ENCODE results near the gene CCDC116.

Gene CCDC116

DNA sequence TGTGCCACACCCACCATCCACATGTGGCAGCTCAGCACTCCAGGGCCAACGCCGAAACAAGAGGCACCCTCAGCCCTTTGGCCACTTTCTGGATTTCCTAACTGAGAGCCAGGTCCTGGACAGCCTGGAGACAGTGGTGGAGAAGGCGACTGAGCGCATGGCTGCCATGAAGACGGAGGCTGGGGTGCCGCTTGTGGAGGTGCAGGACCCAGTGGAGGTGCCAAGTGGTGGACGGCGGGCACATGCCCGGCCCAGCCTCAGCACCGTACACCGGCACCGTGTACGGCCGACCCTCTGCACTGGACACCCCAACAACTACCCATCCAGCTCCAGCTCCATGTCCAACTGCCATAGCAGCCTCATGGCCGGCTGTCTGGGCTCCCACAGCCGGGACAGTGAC is 1.5 kb downstream of the CCDC116 start:
- Histone ChIP-seq H3K79me2 (ENCODE audit: insufficient read depth, low read length) (peaks cover 7% of the 10 kb centered on the region), H3K4me3 (ENCODE audit: low read length, poor library complexity, severe bottlenecking) (no peak overlapping the region), H3K9me2 (replicated peaks; ENCODE audit: low read depth, low read length) (no peaks in the 10 kb centered on the region), H3F3A (ENCODE audit: low read depth) (no peaks in the 10 kb centered on the region), H3K4me1 (ENCODE audit: insufficient read depth, low read length, poor library complexity, severe bottlenecking) (no peaks in the 10 kb centered on the region), H3K4me2 (ENCODE audit: low read depth, low read length, poor library complexity, severe bottlenecking) (no peak overlapping the region), H2AFZ (ENCODE audit: low read length) (no peak overlapping the region), H3K9ac (ENCODE audit: low read depth, low read length, poor library complexity, severe bottlenecking) (no peak overlapping the region), H3K9me3 (ENCODE audit: insufficient read depth, low read depth, low read length) (no peaks in the 10 kb centered on the region), H3K36me3 (ENCODE audit: insufficient read depth, low read length) (no peaks in the 10 kb centered on the region), H3K27me3 (ENCODE audit: insufficient read depth, low read length, poor library complexity, severe bottlenecking) (peaks cover 5% of the 10 kb centered on the region), H4K20me1 (ENCODE audit: insufficient read depth, low read length, poor library complexity, severe bottlenecking) (peaks cover 5% of the 10 kb centered on the region)
- no peak for TF ChIP-seq EZH2phosphoT487 (IDR thresholded peaks at IDR 0.05; ENCODE audit: borderline replicate concordance)
- TF ChIP-seq, protein P1, sequence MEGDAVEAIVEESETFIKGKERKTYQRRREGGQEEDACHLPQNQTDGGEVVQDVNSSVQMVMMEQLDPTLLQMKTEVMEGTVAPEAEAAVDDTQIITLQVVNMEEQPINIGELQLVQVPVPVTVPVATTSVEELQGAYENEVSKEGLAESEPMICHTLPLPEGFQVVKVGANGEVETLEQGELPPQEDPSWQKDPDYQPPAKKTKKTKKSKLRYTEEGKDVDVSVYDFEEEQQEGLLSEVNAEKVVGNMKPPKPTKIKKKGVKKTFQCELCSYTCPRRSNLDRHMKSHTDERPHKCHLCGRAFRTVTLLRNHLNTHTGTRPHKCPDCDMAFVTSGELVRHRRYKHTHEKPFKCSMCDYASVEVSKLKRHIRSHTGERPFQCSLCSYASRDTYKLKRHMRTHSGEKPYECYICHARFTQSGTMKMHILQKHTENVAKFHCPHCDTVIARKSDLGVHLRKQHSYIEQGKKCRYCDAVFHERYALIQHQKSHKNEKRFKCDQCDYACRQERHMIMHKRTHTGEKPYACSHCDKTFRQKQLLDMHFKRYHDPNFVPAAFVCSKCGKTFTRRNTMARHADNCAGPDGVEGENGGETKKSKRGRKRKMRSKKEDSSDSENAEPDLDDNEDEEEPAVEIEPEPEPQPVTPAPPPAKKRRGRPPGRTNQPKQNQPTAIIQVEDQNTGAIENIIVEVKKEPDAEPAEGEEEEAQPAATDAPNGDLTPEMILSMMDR (conservative IDR thresholded peaks at IDR 0.05; ENCODE audit: low read length): no peak

DNA sequence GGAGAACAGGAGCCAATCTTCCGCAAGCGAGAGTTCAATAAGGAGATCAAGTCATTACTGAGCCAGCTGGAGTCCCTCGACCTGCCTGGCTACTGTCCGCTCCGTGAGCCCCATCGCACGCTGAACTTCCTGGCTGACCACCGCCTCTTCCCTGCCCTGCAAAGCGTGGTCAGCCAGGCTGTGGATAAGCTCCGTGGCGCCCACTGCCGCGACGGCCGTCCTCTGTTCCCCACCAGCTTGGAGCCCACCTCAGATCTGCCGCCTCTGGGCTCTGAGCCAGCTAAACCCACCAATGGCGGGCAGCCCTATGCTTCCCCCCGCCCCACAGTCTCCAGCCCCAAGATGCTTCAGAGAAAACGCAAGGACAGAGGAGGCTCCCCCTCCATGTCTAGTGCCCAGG is 2.3 kb downstream of the CCDC116 start:
- H2AFZ ChIP-seq (ENCODE audit: low read length): no peak overlapping the region
- H3K4me3 ChIP-seq (ENCODE audit: low read length, poor library complexity, severe bottlenecking): no peak overlapping the region
- H3K79me2 ChIP-seq (ENCODE audit: insufficient read depth, low read length): no peaks in the 10 kb centered on the region; the same call in 1 of the 2 replicates
- no peaks in the 10 kb centered on the region for H3K9me3 ChIP-seq (ENCODE audit: insufficient read depth, low read depth, low read length)
- no peaks in the 10 kb centered on the region for H3K9me2 ChIP-seq (replicated peaks; ENCODE audit: low read depth, low read length)
- H3F3A ChIP-seq (ENCODE audit: low read depth): no peaks in the 10 kb centered on the region
- no peaks in the 10 kb centered on the region for H3K4me1 ChIP-seq (ENCODE audit: insufficient read depth, low read length, poor library complexity, severe bottlenecking)
- no peaks in the 10 kb centered on the region for H3K36me3 ChIP-seq (ENCODE audit: insufficient read depth, low read length)
- no peaks in the 10 kb centered on the region for H3K27me3 ChIP-seq (ENCODE audit: insufficient read depth, low read length, poor library complexity, severe bottlenecking)
- no peak overlapping the region for H3K9ac ChIP-seq (ENCODE audit: low read depth, low read length, poor library complexity, severe bottlenecking)
- TF ChIP-seq EZH2phosphoT487 (IDR thresholded peaks at IDR 0.05; ENCODE audit: borderline replicate concordance): no peak
- TF ChIP-seq, protein P1 (conservative IDR thresholded peaks at IDR 0.05; ENCODE audit: low read length): no peak
- no peaks in the 10 kb centered on the region for H4K20me1 ChIP-seq (ENCODE audit: insufficient read depth, low read length, poor library complexity, severe bottlenecking)
- H3K4me2 ChIP-seq (ENCODE audit: low read depth, low read length, poor library complexity, severe bottlenecking): no peak overlapping the region

DNA sequence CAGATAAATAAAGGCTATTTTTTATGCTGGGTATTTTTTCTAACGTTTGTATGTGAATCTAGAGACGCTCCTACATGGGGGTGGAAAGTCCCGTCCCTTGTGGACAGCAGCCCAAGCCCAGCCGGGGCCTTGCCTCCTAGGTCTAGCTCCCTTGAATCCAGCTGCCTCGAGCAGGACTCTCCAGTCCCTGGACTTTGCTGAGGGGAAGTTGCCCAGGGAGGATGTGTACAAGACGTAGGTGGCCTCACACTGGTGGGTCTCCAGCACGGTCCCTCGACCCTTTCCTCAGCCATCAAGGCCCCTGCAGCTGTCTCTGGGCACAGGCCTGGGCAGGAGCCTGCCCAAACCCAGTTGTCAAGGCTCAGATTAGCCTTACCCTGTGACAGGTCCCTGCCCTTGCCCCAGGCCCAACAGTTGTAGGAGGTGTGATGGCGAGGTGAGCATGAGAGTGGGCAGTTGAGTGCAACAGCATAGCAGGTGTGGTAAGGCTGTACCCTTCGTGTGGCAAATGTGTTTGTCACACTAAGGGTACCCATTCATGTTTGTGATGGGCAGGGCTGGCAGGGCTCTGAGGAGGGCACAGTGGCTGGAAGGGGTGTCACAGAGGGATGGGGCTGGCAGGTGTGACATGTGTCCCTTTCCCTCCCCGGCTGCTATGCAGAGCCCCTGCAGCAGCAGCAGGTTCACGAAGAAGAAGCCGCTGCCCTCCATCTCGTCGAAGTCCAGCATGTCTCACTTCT is 3.4 kb downstream of the CCDC116 start:
- Histone ChIP-seq H4K20me1 (ENCODE audit: insufficient read depth, low read length, poor library complexity, severe bottlenecking) (no peaks in the 10 kb centered on the region), H3K4me1 (ENCODE audit: insufficient read depth, low read length, poor library complexity, severe bottlenecking) (peaks cover 2% of the 10 kb centered on the region), H2AFZ (ENCODE audit: low read length) (no peak overlapping the region), H3K4me3 (ENCODE audit: low read length, poor library complexity, severe bottlenecking) (no peak overlapping the region), H3K36me3 (ENCODE audit: insufficient read depth, low read length) (no peaks in the 10 kb centered on the region), H3K9ac (ENCODE audit: low read depth, low read length, poor library complexity, severe bottlenecking) (no peak overlapping the region), H3K4me2 (ENCODE audit: low read depth, low read length, poor library complexity, severe bottlenecking) (no peak overlapping the region), H3K9me3 (ENCODE audit: insufficient read depth, low read depth, low read length) (no peaks in the 10 kb centered on the region), H3K27me3 (ENCODE audit: insufficient read depth, low read length, poor library complexity, severe bottlenecking) (no peaks in the 10 kb centered on the region), H3K79me2 (ENCODE audit: insufficient read depth, low read length) (no peaks in the 10 kb centered on the region), H3F3A (ENCODE audit: low read depth) (no peaks in the 10 kb centered on the region), H3K9me2 (replicated peaks; ENCODE audit: low read depth, low read length) (no peaks in the 10 kb centered on the region)
- no peak for TF ChIP-seq EZH2phosphoT487 (IDR thresholded peaks at IDR 0.05; ENCODE audit: borderline replicate concordance)
- TF ChIP-seq, protein P1 (conservative IDR thresholded peaks at IDR 0.05; ENCODE audit: low read length): no peak

Data from Loucy (cell line).